Ectodermal cell (in vitro differentiated cells): ENCODE results near the gene MT1B.

Experiments used
- H3K27ac ChIP-seq: 2 replicates; pipeline ENCODE4 v1.7.0; 2013; ENCODE audit warnings: mild to moderate bottlenecking, low read depth, low read length; ENCODE audit not compliant: insufficient read depth, poor library complexity, severe bottlenecking
- H3K27me3 ChIP-seq: 2 replicates; pipeline ENCODE4 v1.7.0; 2013; ENCODE audit warnings: mild to moderate bottlenecking, low read length; ENCODE audit not compliant: insufficient read depth, control insufficient read depth, poor library complexity, severe bottlenecking
- H3K36me3 ChIP-seq: one replicate; pipeline ENCODE4 v1.7.0; 2013; ENCODE audit warnings: low read length; ENCODE audit not compliant: control insufficient read depth, insufficient read depth
- H3K4me1 ChIP-seq: one replicate; pipeline ENCODE4 v1.7.0; 2013; ENCODE audit warnings: low read length; ENCODE audit not compliant: control insufficient read depth, insufficient read depth
- H3K4me3 ChIP-seq: 2 replicates; pipeline ENCODE4 v1.7.0; 2013; ENCODE audit warnings: low read depth, low read length, control low read depth; ENCODE audit not compliant: insufficient read depth
- H3K9me3 ChIP-seq: 2 replicates; pipeline ENCODE4 v1.7.0; 2013; ENCODE audit warnings: mild to moderate bottlenecking, low read length, moderate library complexity; ENCODE audit not compliant: control insufficient read depth
- WGBS, 2 experiments: methylation state at CpG; one replicate each; pipeline ENCODE4 v1.1.7; 2013; ENCODE audit warnings: missing lambda C conversion rate in 2 of 2; 5-methylcytosine and 5-hydroxymethylcytosine counted together

Gene MT1B

DNA sequence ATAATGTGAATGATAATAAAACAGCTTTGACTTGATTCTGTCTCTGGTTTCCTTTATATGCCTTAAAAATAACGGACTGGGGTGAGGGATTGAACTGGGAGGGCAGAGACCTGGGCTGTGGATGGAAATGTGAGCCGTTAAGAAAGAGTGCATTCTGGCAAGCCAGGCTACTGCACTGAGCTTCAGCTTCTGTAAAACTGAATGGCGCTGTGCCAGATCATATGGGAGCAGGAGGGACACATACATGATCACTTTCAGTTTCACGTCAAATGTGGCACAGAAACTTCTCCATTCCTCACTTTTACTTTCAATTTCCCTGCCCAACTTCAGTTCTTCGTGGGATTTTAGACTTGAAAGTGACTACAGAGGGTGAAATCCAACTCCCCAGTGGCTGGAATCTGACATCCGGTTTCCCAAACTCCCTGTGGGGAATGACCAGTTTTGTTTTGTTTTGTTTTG lies 42.2 kb upstream of the MT1B start:
- Histone ChIP-seq H3K27ac (no peak overlapping the region), H3K4me3 (no peak overlapping the region), H3K9me3 (no peaks in the 10 kb centered on the region), H3K4me1 (peaks cover 23% of the 10 kb centered on the region), H3K36me3 (no peaks in the 10 kb centered on the region), H3K27me3 (peaks cover 75% of the 10 kb centered on the region)
- WGBS, 2 experiments = 4 to 8% methylated on average over 6 of the region's 6 CpGs

DNA sequence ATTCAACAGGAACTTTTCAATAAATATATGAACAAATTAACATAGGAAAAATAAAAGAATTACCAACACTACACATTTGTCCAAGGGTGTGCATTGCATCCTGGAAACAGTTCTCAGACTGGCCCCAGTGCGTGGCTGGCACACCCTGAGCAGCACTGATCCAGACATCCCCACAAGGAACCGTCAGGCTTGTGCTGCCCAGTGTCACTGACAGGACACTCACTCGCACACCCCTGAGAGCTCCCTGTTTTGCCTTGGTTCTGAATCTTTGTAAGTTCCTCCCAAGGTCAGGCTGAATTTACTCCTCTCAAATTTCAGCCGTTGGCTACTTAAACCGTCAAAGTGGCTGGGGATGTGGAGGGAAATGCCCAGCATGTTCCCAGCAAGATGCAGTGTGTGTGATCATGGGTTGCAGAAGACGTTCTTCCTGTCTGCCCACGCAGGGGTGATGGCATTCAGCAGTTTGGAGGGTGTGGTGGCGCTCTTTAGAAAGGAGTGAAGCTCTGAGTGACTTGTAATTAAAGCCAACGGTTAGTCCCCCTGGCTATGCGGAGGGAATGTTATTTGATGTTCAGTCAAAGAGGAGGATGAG lies 41.6 kb upstream of the MT1B start:
- Histone ChIP-seq H3K4me1 (peaks cover 23% of the 10 kb centered on the region), H3K27me3 (peaks cover 82% of the 10 kb centered on the region), H3K27ac (no peak overlapping the region), H3K4me3 (no peak overlapping the region), H3K9me3 (no peaks in the 10 kb centered on the region), H3K36me3 (no peaks in the 10 kb centered on the region)
- WGBS, 2 experiments = 18 to 20% methylated on average over 10 of the region's 10 CpGs

- Histone ChIP-seq H3K36me3 (no peaks in the 10 kb centered on the region), H3K27me3 (peaks cover 83% of the 10 kb centered on the region), H3K9me3 (no peaks in the 10 kb centered on the region), H3K27ac (no peak overlapping the region), H3K4me3 (no peak overlapping the region), H3K4me1 (peaks cover 23% of the 10 kb centered on the region)
- 85% methylated on average over 2 of the region's 2 CpGs for WGBS, 2 experiments
These were observed 41.0 kb upstream of the MT1B start for GRCh38 chr16:56610609-56611111.

DNA sequence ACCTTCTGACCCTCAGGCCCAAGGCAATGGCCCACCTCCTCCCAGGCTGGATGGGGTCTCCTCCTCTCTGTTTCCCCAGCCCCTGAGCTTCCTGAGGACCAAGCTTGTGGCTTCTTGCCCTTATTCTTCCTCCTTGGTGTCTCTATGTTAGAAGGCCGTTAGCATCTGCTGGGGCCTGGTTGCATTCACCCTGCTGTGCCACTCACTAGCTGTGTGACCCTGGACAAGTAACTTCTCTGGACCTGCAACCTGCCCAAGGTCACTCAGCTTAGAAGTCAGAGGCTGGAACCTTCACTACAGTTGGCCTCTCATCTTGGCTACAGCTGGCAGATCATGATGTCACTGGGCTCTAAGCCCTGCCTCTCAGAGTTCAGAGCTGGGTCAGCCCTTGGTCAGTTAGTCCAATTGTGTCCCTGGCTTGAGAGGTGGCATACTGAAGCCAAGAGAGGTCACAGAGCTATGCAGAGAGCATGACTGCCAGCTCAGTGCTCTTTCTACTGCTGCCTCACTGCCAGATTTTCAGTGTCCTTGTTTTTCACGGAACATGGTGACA lies 40.3 kb upstream of the MT1B start:
- Histone ChIP-seq H3K4me3 (no peak overlapping the region), H3K9me3 (no peaks in the 10 kb centered on the region), H3K4me1 (peaks cover 23% of the 10 kb centered on the region), H3K27me3 (peaks cover 88% of the 10 kb centered on the region), H3K27ac (no peak overlapping the region), H3K36me3 (no peaks in the 10 kb centered on the region)
- 89 to 92% methylated on average over 2 of the region's 2 CpGs for WGBS, 2 experiments

DNA sequence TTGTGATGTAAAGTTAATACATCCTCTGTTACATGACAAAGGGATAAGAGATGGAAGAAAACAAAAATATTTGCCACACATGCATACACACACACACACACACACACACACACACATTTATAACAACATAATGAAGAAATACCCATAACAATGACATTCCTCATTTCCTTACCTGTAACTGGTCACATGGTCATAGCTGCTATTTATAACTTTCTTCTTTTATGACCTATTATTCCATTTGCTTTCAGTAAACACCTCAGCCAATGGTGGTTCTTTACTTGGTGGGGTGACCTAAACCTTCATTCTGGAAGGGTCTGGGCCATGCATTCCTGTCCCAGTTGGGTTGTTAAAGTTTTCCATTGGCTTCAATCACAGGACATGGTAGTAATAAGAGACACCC lies 38.0 kb upstream of the MT1B start:
- H3K4me1 ChIP-seq = peaks cover 35% of the 10 kb centered on the region
- no peaks in the 10 kb centered on the region for H3K9me3 ChIP-seq
- H3K4me3 ChIP-seq = no peak overlapping the region
- H3K27me3 ChIP-seq = peaks cover 88% of the 10 kb centered on the region
- H3K36me3 ChIP-seq = no peaks in the 10 kb centered on the region
- H3K27ac ChIP-seq = no peak overlapping the region

DNA sequence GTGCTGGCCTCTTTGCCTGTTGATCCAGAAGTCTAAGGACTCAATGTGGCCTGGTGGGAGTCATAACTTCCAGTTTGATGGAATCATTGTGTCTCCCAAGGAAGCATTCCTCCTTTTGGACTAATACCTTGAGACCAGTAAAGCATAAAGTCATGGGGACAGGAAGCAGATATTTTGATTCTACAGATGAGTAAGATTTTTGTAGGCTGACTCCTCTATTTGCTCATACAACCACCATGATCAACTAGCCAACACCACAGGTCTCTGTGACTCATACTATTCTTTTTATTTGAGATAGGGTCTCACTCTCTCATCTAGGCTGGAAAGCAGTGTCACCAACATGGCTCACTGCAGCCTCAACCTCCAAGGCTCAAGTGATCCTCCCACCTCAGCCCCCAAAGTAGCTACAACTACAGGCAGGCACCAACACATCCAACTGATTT lies 37.1 kb upstream of the MT1B start:
- peaks cover 27% of the 10 kb centered on the region for H3K4me1 ChIP-seq

DNA sequence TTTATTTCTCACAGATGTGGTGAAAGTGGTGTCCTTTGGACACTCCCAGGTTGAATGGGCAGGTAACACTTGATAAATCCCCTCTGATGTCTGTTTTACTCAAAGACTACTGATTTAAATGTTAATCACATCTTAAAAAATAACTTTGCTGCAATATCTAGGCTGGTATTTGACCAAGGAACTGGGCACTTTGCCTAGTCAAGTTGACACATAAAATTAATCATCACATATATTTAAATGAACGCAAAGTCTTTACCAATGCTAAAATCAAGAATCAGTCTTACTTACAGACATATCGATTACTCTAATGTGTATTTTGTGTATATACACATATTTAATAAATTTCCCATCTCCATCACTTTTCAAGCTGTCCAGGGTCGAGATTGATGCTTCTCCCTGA lies 36.3 kb upstream of the MT1B start:
- H3K4me3 ChIP-seq = no peak overlapping the region
- WGBS, 2 experiments = 84 to 100% methylated on average over 2 of the region's 3 CpGs
- H3K4me1 ChIP-seq = peaks cover 19% of the 10 kb centered on the region
- H3K36me3 ChIP-seq = no peaks in the 10 kb centered on the region
- no peak overlapping the region for H3K27ac ChIP-seq
- H3K27me3 ChIP-seq = peaks cover 87% of the 10 kb centered on the region
- no peaks in the 10 kb centered on the region for H3K9me3 ChIP-seq

More for the DNA sequence above, 37.1 kb upstream of the MT1B start:
- Histone ChIP-seq H3K9me3 (no peaks in the 10 kb centered on the region), H3K4me3 (no peak overlapping the region), H3K27ac (no peak overlapping the region), H3K27me3 (peaks cover 88% of the 10 kb centered on the region), H3K36me3 (no peaks in the 10 kb centered on the region)

- Histone ChIP-seq H3K4me1 (peaks cover 14% of the 10 kb centered on the region), H3K36me3 (no peaks in the 10 kb centered on the region), H3K27me3 (peaks cover 83% of the 10 kb centered on the region), H3K4me3 (peak overlapping the region; percentile 23), H3K27ac (no peak overlapping the region), H3K9me3 (no peaks in the 10 kb centered on the region)
- 21 to 28% methylated on average over 23 of the region's 23 CpGs for WGBS, 2 experiments
These were observed 35.0 kb upstream of the MT1B start for GRCh38 chr16:56616608-56617211.

DNA sequence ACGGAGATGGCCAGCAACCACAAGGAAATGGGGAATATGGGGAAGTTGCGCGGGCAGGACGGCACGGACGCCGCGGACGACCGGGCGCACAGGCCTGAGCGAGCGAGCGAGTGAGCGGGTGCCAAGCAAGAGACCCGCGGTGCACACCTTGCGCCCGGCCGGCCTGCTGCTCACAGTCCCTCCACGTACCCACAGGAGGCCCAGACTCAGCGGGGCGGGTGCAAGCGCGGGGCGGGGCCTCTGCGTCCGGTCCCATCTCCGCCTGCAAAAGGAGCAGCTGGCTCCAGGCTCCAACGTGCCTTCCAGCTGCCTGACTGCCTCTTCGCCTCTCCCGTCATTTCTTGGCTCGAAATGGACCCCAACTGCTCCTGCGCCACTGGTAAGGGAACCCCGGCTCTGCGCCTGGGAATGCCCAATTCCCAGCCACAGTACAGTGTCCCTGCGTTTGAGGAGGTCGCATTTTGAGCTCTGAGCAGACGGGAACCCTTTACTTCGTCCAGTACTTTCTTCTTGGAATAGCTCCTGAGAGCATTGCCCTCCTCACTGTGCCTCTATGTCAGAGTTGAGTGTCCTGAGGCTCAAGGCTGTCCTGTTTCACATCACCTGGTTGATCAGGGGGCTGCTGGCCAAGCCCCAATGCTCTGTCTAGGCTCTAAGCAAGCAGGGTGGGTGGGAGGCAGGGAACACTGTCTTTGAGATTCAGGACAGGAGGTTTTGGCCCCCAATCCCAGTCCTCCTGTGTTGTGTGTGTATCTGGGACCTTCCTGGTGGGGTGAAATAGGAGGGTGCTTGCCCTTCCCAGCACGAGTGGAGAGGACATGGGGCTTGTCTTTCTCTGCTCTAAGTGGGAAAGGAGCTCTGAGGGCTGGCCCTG lies 34.2 kb upstream of the MT1B start:
- H3K9me3 ChIP-seq = no peaks in the 10 kb centered on the region
- H3K27me3 ChIP-seq = peaks cover 76% of the 10 kb centered on the region
- no peaks in the 10 kb centered on the region for H3K36me3 ChIP-seq
- no peak overlapping the region for H3K27ac ChIP-seq
- H3K4me1 ChIP-seq = peaks cover 14% of the 10 kb centered on the region
- WGBS, 2 experiments = 4 to 6% methylated on average over 41 of the region's 41 CpGs
- peak overlapping the region; percentile 23 for H3K4me3 ChIP-seq

- Histone ChIP-seq H3K36me3 (no peaks in the 10 kb centered on the region), H3K4me1 (peaks cover 14% of the 10 kb centered on the region), H3K27ac (no peak overlapping the region), H3K27me3 (peaks cover 74% of the 10 kb centered on the region), H3K9me3 (no peaks in the 10 kb centered on the region), H3K4me3 (no peak overlapping the region)
- 24 to 34% methylated on average over 6 of the region's 6 CpGs for WGBS, 2 experiments
These were observed 33.5 kb upstream of the MT1B start for GRCh38 chr16:56618138-56618537.
